ENCODE results near the gene MLST8.

Gene MLST8

GRCh38 chr16:2230376-2230775 is 25.1 kb downstream of the MLST8 start:
- H3K27ac ChIP-seq, result no peak overlapping the region
- peaks cover 68 to 77% (median 76%) of the 10 kb centered on the region in 3 donors for H3K36me3 ChIP-seq
- no peaks in the 10 kb centered on the region for H3K9me3 ChIP-seq
- DNase-seq, result no peak
- peaks cover 0 to 14% (median 6%) of the 10 kb centered on the region in 4 donors for H3K4me1 ChIP-seq
- intact Hi-C loops (cut with DNase I; ENCODE audit: low total_unique reads), result no loop called here
- no peak overlapping the region for H3K4me3 ChIP-seq
- TF ChIP-seq CTCF (IDR thresholded peaks at IDR 0.05), result no peak
- H3K27me3 ChIP-seq, result no peaks in the 10 kb centered on the region

GRCh38 chr16:2231016-2231931 is 26.0 kb downstream of the MLST8 start:
- Histone ChIP-seq H3K4me1 (peaks cover under 1 to 10% (median 6%) of the 10 kb centered on the region in 4 donors), H3K9me3 (no peaks in the 10 kb centered on the region), H3K36me3 (peaks cover 69 to 82% (median 81%) of the 10 kb centered on the region in 3 donors), H3K27me3 (peaks cover 0 to under 1% of the 10 kb centered on the region in 2 donors), H3K27ac (no peak overlapping the region), H3K4me3 (no peak overlapping the region)
- no peak for TF ChIP-seq CTCF (IDR thresholded peaks at IDR 0.05)
- intact Hi-C loops (cut with DNase I; ENCODE audit: low total_unique reads), result no loop called here
- DNase-seq, result no peak

DNA sequence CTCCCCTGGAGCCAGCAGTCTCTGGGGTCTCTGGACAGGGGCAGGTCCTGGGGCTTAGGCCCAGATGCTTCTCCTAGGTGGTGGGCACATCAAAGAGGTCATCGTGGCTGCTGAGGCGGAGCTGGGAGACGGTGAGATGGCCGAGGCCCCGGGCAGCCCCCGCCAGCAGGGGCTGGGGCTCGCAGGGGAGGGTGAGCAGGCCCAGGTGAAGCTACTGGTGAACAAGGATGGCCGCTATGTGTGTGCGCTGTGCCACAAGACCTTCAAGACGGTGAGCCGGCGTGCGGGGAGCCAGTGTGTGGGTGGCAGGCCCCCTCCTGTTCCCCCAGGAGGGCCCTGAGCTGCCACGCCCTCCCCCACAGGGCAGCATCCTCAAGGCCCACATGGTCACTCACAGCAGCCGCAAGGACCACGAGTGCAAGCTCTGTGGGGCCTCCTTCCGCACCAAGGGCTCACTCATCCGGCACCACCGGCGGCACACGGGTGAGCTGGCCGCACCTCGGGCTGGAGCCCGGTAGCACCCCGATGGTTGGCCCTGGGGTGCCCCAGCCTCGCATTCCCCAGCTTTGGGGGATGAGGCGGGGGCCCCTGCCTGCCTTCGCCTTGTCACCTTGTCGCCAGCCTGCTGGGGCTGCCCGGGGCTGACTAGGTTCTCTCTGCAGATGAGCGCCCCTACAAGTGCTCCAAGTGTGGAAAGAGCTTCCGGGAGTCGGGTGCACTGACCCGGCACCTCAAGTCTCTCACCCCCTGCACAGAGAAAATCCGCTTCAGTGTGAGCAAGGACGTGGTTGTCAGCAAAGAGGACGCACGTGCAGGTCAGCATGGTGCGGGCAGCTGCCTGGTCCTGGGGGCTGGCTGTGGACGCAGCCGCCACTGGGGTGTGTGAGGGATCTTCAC is 27.1 kb downstream of the MLST8 start:
- peaks cover 7 to 18% (median 14%) of the 10 kb centered on the region in 4 donors for H3K4me1 ChIP-seq
- peaks cover 0 to 11% of the 10 kb centered on the region in 2 donors for H3K27me3 ChIP-seq
- intact Hi-C loops (cut with DNase I; ENCODE audit: low total_unique reads), result no loop called here
- no peak for DNase-seq
- no peak overlapping the region for H3K4me3 ChIP-seq
- peaks cover 69 to 82% (median 81%) of the 10 kb centered on the region in 3 donors for H3K36me3 ChIP-seq
- TF ChIP-seq CTCF (IDR thresholded peaks at IDR 0.05), result no peak
- no peaks in the 10 kb centered on the region for H3K9me3 ChIP-seq
- no peak overlapping the region for H3K27ac ChIP-seq

- no peak for TF ChIP-seq CTCF (IDR thresholded peaks at IDR 0.05)
- H3K36me3 ChIP-seq, result peaks cover 66 to 77% (median 76%) of the 10 kb centered on the region in 3 donors
- peaks cover 7 to 21% (median 21%) of the 10 kb centered on the region in 4 donors for H3K4me1 ChIP-seq
- H3K27ac ChIP-seq, result no peak overlapping the region
- DNase-seq, result no peak
- no peaks in the 10 kb centered on the region for H3K9me3 ChIP-seq
- intact Hi-C loops (cut with DNase I; ENCODE audit: low total_unique reads), result no loop called here
- no peak overlapping the region for H3K4me3 ChIP-seq
- H3K27me3 ChIP-seq, result peaks cover 0 to 19% of the 10 kb centered on the region in 2 donors
Observed at GRCh38 chr16:2233046-2233775, 28.0 kb downstream of the MLST8 start.

All from tibial artery (tissue), 4 donors.